Measurements from ENCODE around the gene LRRC49.
"Not testable (repeated sequence)": the region's sequence is repeated elsewhere in the genome, so short reads cannot be mapped to it uniquely, and the experiment has no call there.

The LRRC49 gene

DNA sequence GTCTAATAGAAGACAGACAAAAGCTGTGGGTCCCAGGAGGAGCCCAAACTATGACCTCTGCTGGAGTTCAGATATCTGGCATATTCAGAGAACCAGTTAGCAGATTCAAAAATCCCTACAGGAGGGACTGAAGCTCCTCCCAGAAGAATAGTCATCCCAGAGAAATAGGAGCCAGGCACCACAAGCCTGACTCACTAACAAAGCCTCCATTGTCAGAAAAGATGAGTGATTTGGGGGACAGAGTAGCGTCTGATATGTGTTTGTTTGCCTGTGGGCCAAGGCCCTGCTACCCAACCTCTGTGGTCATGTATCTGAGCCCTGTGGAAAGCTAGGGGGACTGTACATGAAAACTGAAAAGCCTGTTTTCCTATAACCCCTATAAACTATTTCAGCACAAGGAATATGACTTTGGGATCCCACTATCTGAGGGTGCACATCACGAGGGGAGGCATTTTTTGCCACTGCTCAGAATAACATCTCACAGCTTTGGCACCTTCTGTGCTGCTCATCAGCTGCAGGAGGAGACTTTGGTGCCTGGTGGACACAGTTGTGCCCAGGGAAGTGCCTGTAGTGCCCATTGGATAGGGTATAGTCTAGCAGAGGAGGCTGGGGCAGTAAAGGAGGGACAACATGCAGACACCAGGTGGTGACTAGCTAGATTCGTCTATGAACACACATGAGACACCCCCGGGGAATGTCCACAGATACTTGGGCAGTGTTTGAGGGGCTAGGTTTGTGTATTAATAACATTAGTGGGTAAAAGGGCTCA, 29.0 kb upstream of the LRRC49 start:
- DNase-seq (ENCODE audit: extremely low spot score), result no peak
- CTCF ChIA-PET, result interaction anchor here (1.5 kb wide), 1 partner anchor 11 kb away, joined by 6 read pairs; no protein-coding TSS in a partner anchor
- POLR2A ChIA-PET, result interaction anchor here (2.6 kb wide), 1 partner anchor 10 kb away, joined by 15 read pairs; the partner anchor contains the start of gene LARP6
- no peak for TF ChIP-seq BHLHE40 (IDR thresholded peaks at IDR 0.05; ENCODE audit: borderline replicate concordance)
- no peak for TF ChIP-seq CTBP1 (IDR thresholded peaks at IDR 0.05; ENCODE audit: borderline replicate concordance)
- TF ChIP-seq ELF4 (IDR thresholded peaks at IDR 0.05), result no peak

DNA sequence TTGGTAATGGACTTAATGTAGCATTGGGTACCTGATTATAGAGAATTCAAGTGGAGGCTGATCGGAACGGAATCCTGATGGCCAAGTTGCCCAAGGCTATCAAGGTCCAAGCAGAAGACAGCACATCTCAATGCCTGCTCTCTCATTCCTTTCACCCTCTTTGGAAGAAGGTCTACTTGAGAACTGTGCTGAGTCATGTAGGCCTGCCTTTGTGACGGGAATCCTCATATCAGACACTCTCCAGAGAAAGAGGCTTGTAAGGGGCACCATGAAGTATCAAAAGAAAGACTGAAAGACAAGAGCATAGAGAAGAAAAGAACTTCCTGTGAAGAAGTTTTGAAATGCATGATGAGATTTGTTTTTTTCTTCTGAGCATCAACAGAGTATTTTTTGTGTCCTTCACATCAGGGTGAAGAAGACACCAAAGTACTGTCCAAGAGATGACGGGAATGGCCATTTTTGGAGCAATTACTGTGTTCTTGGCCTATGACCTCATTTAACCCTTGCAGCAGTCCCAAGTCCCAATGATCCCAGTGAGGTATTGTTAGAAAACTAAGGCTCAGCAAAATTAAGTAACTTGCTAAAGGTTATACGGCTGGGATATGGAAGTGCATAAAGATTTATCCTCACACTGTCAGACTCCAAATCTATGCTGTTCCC, 25.5 kb upstream of the LRRC49 start:
- TF ChIP-seq CTBP1 (IDR thresholded peaks at IDR 0.05; ENCODE audit: borderline replicate concordance), result no peak
- ChIA-PET CTCF (no interaction called here), POLR2A (no interaction called here)
- DNase-seq (ENCODE audit: extremely low spot score), result no peak

DNA sequence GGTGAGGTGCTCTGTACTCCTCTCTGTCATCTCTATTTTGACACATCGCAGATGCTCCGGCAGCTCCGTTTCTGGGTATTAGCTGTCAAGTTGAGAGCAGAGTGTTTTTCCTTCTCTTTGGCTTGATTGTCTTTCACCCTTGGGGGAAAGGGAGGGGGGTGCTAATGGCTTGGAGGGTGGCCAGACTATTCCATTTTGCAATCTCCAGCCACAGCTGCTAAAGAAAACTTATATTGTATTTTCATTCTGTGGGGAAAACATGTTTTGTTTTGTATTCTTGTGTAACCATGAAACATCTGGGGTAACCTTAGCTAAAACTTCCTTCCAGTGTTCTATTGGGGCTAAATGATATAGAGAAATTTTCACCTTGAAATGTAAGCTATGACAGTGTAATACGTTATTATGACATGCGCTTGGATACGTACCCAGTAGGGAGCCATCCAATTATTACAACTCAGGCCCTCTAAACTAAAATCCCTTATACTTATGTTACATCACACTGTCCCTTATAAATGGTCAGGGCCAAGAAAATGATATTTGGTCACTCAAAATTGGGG, 24.6 kb upstream of the LRRC49 start:
- ChIA-PET POLR2A (interaction anchor here (2.6 kb wide), 1 partner anchor 11 kb away, joined by 14 read pairs; no protein-coding TSS in a partner anchor), CTCF (no interaction called here)
- DNase-seq (ENCODE audit: extremely low spot score), result no peak
- TF ChIP-seq FOXM1 (IDR thresholded peaks at IDR 0.05; ENCODE audit: borderline replicate concordance), result no peak
- TF ChIP-seq ZNF384 (IDR thresholded peaks at IDR 0.05), result no peak
- TF ChIP-seq L3MBTL2 (conservative IDR thresholded peaks at IDR 0.05), result no peak
- no peak for TF ChIP-seq HDGF (IDR thresholded peaks at IDR 0.05; ENCODE audit: borderline replicate concordance)
- TF ChIP-seq NFRKB (IDR thresholded peaks at IDR 0.05), result no peak
- TF ChIP-seq ARNT (IDR thresholded peaks at IDR 0.05), result no peak
- TF ChIP-seq FOXA1 (IDR thresholded peaks at IDR 0.05), result no peak
- TF ChIP-seq TARDBP (IDR thresholded peaks at IDR 0.05), result no peak
- TF ChIP-seq LEF1 (IDR thresholded peaks at IDR 0.05; ENCODE audit: borderline replicate concordance), result no peak

DNA sequence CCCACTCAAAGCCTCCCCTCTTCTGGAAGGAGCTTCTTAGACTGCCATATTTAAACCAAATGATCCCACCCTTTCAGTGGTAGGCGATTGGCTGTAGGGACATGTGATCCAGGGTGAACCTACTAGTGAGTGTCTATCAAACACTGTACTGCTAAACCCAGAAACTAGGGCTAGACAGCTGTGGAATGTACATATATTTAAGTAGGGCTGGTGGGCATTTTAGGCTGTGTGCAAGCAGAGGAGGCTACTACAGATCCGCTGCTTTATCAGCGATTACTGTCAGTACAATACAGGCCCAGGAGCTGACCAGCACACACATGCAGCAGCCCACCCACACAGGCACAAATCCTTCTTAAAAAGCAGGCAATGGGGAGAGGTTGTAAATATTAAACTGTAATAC, 23.3 kb upstream of the LRRC49 start:
- TF ChIP-seq FOXM1 (IDR thresholded peaks at IDR 0.05; ENCODE audit: borderline replicate concordance), result no peak
- TF ChIP-seq FOXA1 (IDR thresholded peaks at IDR 0.05), result no peak
- TF ChIP-seq ARNT (IDR thresholded peaks at IDR 0.05), result no peak
- no peak for TF ChIP-seq LEF1 (IDR thresholded peaks at IDR 0.05; ENCODE audit: borderline replicate concordance)
- TF ChIP-seq SUZ12 (IDR thresholded peaks at IDR 0.05), result no peak
- TF ChIP-seq L3MBTL2 (conservative IDR thresholded peaks at IDR 0.05), result no peak
- TF ChIP-seq SP1 (IDR thresholded peaks at IDR 0.05), result no peak
- no peak for TF ChIP-seq NFRKB (IDR thresholded peaks at IDR 0.05)
- TF ChIP-seq HDGF (IDR thresholded peaks at IDR 0.05; ENCODE audit: borderline replicate concordance), result no peak
- no peak for TF ChIP-seq ZNF384 (IDR thresholded peaks at IDR 0.05)
- TF ChIP-seq FOXK2 (IDR thresholded peaks at IDR 0.05), result no peak
- no peak for TF ChIP-seq BHLHE40 (IDR thresholded peaks at IDR 0.05; ENCODE audit: borderline replicate concordance)
- no peak for TF ChIP-seq TARDBP (IDR thresholded peaks at IDR 0.05)
- no peak for TF ChIP-seq CTBP1 (IDR thresholded peaks at IDR 0.05; ENCODE audit: borderline replicate concordance)
- TF ChIP-seq, protein P1, sequence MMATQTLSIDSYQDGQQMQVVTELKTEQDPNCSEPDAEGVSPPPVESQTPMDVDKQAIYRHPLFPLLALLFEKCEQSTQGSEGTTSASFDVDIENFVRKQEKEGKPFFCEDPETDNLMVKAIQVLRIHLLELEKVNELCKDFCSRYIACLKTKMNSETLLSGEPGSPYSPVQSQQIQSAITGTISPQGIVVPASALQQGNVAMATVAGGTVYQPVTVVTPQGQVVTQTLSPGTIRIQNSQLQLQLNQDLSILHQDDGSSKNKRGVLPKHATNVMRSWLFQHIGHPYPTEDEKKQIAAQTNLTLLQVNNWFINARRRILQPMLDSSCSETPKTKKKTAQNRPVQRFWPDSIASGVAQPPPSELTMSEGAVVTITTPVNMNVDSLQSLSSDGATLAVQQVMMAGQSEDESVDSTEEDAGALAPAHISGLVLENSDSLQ (IDR thresholded peaks at IDR 0.05), result no peak
- no peak for TF ChIP-seq ELF4 (IDR thresholded peaks at IDR 0.05)
- CTCF ChIA-PET, result interaction anchor here (1.0 to 2.0 kb wide), 3 partner anchors 10 to 45 kb away, joined by 4 to 8 read pairs (median 6); no protein-coding TSS in a partner anchor
- DNase-seq (ENCODE audit: extremely low spot score), result no peak
- POLR2A ChIA-PET, result interaction anchor here (1.8 to 2.6 kb wide), 2 partner anchors 12 to 15 kb away, joined by 6 to 14 read pairs; partner anchors contain the start of gene LARP6

DNA sequence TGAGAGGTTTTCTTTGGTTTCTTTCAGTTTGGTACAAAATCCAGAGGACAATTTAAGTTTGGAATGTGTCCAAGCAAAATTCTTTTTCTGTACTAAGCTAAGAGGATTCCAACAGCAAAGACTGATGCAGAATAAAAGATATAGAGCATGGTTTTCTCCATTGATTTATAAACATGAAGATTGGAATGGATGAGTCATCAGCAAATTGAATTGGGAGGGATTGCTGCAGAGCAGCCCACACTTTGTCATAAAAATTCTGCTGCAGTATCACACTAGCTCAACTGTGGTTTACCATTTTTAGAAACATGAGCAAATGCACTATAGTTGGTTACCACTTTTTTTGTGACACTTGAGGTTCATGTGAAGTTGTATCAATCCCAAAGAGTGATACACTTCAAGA, 22.6 kb upstream of the LRRC49 start:
- POLR2A ChIA-PET, result interaction anchor here (1.0 to 2.6 kb wide), 3 partner anchors 13 to 19 kb away, joined by 5 to 14 read pairs (median 6); partner anchors contain the start of gene LARP6
- TF ChIP-seq ARNT (IDR thresholded peaks at IDR 0.05), result no peak
- TF ChIP-seq, protein P1 (IDR thresholded peaks at IDR 0.05), result no peak
- TF ChIP-seq SUZ12 (IDR thresholded peaks at IDR 0.05), result no peak
- no peak for TF ChIP-seq HDGF (IDR thresholded peaks at IDR 0.05; ENCODE audit: borderline replicate concordance)
- TF ChIP-seq SP1 (IDR thresholded peaks at IDR 0.05), result no peak
- no peak for TF ChIP-seq TARDBP (IDR thresholded peaks at IDR 0.05)
- no peak for TF ChIP-seq FOXA1 (IDR thresholded peaks at IDR 0.05)
- no peak for TF ChIP-seq ELF4 (IDR thresholded peaks at IDR 0.05)
- TF ChIP-seq FOXK2 (IDR thresholded peaks at IDR 0.05), result no peak
- no peak for TF ChIP-seq FOXM1 (IDR thresholded peaks at IDR 0.05; ENCODE audit: borderline replicate concordance)
- TF ChIP-seq ZNF384 (IDR thresholded peaks at IDR 0.05), result no peak
- CTCF ChIA-PET, result interaction anchor here (0.6 to 2.0 kb wide), 5 partner anchors 11 to 787 kb away, joined by 3 to 8 read pairs (median 4); no protein-coding TSS in a partner anchor
- no peak for DNase-seq (ENCODE audit: extremely low spot score)

DNA sequence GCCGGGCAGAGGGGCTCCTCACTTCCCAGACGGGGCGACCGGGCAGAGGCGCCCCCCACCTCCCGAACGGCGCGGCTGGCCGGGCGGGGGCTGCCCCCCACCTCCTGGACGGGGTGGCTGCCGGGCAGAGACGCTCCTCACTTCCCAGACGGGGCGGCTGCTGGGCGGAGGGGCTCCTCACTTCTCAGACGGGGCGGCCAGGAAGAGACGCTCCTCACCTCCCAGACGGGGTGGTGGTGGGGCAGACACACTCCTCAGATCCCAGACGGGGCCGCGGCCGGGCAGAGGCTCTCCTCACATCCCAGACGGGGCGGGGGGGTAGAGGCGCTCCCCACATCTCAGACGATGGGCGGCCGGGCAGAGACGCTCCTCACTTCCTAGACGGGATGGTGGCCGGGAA, 21.1 kb upstream of the LRRC49 start:
- POLR2A ChIA-PET; DNase-seq (ENCODE audit: extremely low spot score); CTCF ChIA-PET: not testable (repeated sequence)
